ENCODE measurements around the gene PRKCZ.

Gene PRKCZ

GRCh38 chr1:2095394-2095793 lies 45.2 kb downstream of the PRKCZ start:
- peaks cover 24 to 27% (median 26%) of the 10 kb centered on the region in 11 experiments for H3K9me3 ChIP-seq (replicated peaks in 1 of 11)

GRCh38 chr1:2095981-2096736 lies 45.9 kb downstream of the PRKCZ start:
- H3K4me3 ChIP-seq, result no peak overlapping the region
- no peak for TF ChIP-seq Cebpa-rat (IDR thresholded peaks at IDR 0.05)
- no peak overlapping the region for H3K27ac ChIP-seq
- H3K9ac ChIP-seq, result no peak overlapping the region
- peaks cover 18 to 82% (median 69%) of the 10 kb centered on the region in 10 experiments for H3K4me1 ChIP-seq
- peaks cover 0 to 7% (median 0%) of the 10 kb centered on the region in 11 experiments; a peak in 3 of 22 replicates for H3K27me3 ChIP-seq
- H3K4me2 ChIP-seq, result peak overlapping the region in 2 of 11 experiments; percentile 25 to 29; a peak in 2 of 22 replicates
- H3K9me3 ChIP-seq (replicated peaks in 1 of 11), result peaks cover 24 to 27% (median 26%) of the 10 kb centered on the region in 11 experiments
- H3K36me3 ChIP-seq, result peaks cover 0 to 29% (median 17%) of the 10 kb centered on the region in 11 experiments; a peak in 17 of 22 replicates
- H4K20me1 ChIP-seq, result peaks cover 0 to 64% (median 22%) of the 10 kb centered on the region in 11 experiments; a peak in 14 of 22 replicates

More at GRCh38 chr1:2095394-2095793, 45.2 kb downstream of the PRKCZ start:
- peaks cover 0 to 29% (median 17%) of the 10 kb centered on the region in 11 experiments; a peak in 17 of 22 replicates for H3K36me3 ChIP-seq
- peaks cover 10 to 82% (median 68%) of the 10 kb centered on the region in 10 experiments for H3K4me1 ChIP-seq
- peaks cover 0 to 65% (median 20%) of the 10 kb centered on the region in 11 experiments; a peak in 16 of 22 replicates for H4K20me1 ChIP-seq
- no peak for TF ChIP-seq Cebpa-rat (IDR thresholded peaks at IDR 0.05)
- H3K4me2 ChIP-seq, result peak overlapping the region in 10 of 11 experiments; percentile 16 to 80 (median 68); a peak in 19 of 22 replicates
- H3K9ac ChIP-seq, result peak overlapping the region in 3 of 11 experiments; percentile 34 to 44 (median 40); a peak in 5 of 22 replicates
- H3K27ac ChIP-seq, result peak overlapping the region in 4 of 11 experiments; percentile 15 to 40 (median 26); a peak in 4 of 22 replicates
- no peak overlapping the region for H3K4me3 ChIP-seq
- H3K27me3 ChIP-seq, result no peaks in the 10 kb centered on the region

- peaks cover 0 to 29% (median 17%) of the 10 kb centered on the region in 11 experiments; a peak in 17 of 22 replicates for H3K36me3 ChIP-seq
- H3K4me1 ChIP-seq, result peaks cover 24 to 82% (median 67%) of the 10 kb centered on the region in 10 experiments
- TF ChIP-seq Cebpa-rat (IDR thresholded peaks at IDR 0.05), result no peak
- no peak overlapping the region for H3K9ac ChIP-seq
- H4K20me1 ChIP-seq, result peaks cover 0 to 54% (median 19%) of the 10 kb centered on the region in 11 experiments; a peak in 12 of 22 replicates
- peaks cover 0 to 18% (median 0%) of the 10 kb centered on the region in 11 experiments; a peak in 6 of 22 replicates for H3K27me3 ChIP-seq
- H3K4me2 ChIP-seq, result peak overlapping the region in 2 of 11 experiments; percentile 6 to 96; a peak in 1 of 22 replicates
- H3K4me3 ChIP-seq, result peak overlapping the region in 2 of 10 experiments; percentile 28 to 34; a peak in 1 of 20 replicates
- H3K27ac ChIP-seq, result peak overlapping the region in 2 of 11 experiments; percentile 2 to 31; a peak in 1 of 22 replicates
- H3K9me3 ChIP-seq (replicated peaks in 1 of 11), result peaks cover 24 to 29% (median 26%) of the 10 kb centered on the region in 11 experiments
Observed at GRCh38 chr1:2097386-2098300, 47.4 kb downstream of the PRKCZ start.

- Histone ChIP-seq H4K20me1 (peaks cover 0 to 52% (median 17%) of the 10 kb centered on the region in 11 experiments; a peak in 13 of 22 replicates), H3K4me1 (peaks cover 27 to 82% (median 67%) of the 10 kb centered on the region in 10 experiments), H3K36me3 (peaks cover 0 to 29% (median 17%) of the 10 kb centered on the region in 11 experiments; a peak in 17 of 22 replicates), H3K9ac (no peak overlapping the region), H3K27me3 (peaks cover 0 to 25% (median 0%) of the 10 kb centered on the region in 11 experiments; a peak in 7 of 22 replicates), H3K27ac (peak overlapping the region in 4 of 11 experiments; percentile 2 to 71 (median 24); a peak in 3 of 22 replicates), H3K4me3 (no peak overlapping the region), H3K4me2 (peak overlapping the region in 3 of 11 experiments; percentile 6 to 96 (median 84); a peak in 3 of 22 replicates), H3K9me3 (replicated peaks in 1 of 11) (peaks cover 24 to 32% (median 26%) of the 10 kb centered on the region in 11 experiments)
- TF ChIP-seq Cebpa-rat (IDR thresholded peaks at IDR 0.05), result no peak
Observed at GRCh38 chr1:2098301-2098698, 48.1 kb downstream of the PRKCZ start.

- peak overlapping the region; percentile 77 to 97 (median 88) for H3K4me2 ChIP-seq
- H3K4me1 ChIP-seq, result peaks cover 35 to 82% (median 67%) of the 10 kb centered on the region in 10 experiments
- peak overlapping the region in 9 of 11 experiments; percentile 13 to 72 (median 55); a peak in 15 of 22 replicates for H3K9ac ChIP-seq
- peak overlapping the region in 9 of 11 experiments; percentile 27 to 78 (median 66); a peak in 18 of 22 replicates for H3K27ac ChIP-seq
- peaks cover 24 to 32% (median 26%) of the 10 kb centered on the region in 11 experiments for H3K9me3 ChIP-seq (replicated peaks in 1 of 11)
- peaks cover 0 to 25% (median 17%) of the 10 kb centered on the region in 11 experiments; a peak in 17 of 22 replicates for H3K36me3 ChIP-seq
- TF ChIP-seq Cebpa-rat (IDR thresholded peaks at IDR 0.05), result no peak
- peak overlapping the region in 7 of 10 experiments; percentile 24 to 46 (median 34); a peak in 7 of 20 replicates for H3K4me3 ChIP-seq
- H4K20me1 ChIP-seq, result peaks cover 0 to 52% (median 16%) of the 10 kb centered on the region in 11 experiments; a peak in 17 of 22 replicates
- H3K27me3 ChIP-seq, result peaks cover 0 to 33% (median 0%) of the 10 kb centered on the region in 11 experiments; a peak in 7 of 22 replicates
Observed at GRCh38 chr1:2098839-2099785, 48.9 kb downstream of the PRKCZ start.

- Histone ChIP-seq H3K4me1 (peaks cover 45 to 82% (median 67%) of the 10 kb centered on the region in 10 experiments), H3K27ac (peak overlapping the region in 9 of 11 experiments; percentile 27 to 78 (median 66); a peak in 18 of 22 replicates), H3K36me3 (peaks cover 0 to 25% (median 17%) of the 10 kb centered on the region in 11 experiments; a peak in 17 of 22 replicates), H3K4me2 (peak overlapping the region; percentile 77 to 97 (median 88)), H3K27me3 (peaks cover 0 to 43% (median 0%) of the 10 kb centered on the region in 11 experiments; a peak in 7 of 22 replicates), H3K4me3 (peak overlapping the region in 8 of 10 experiments; percentile 7 to 46 (median 33); a peak in 11 of 20 replicates), H3K9me3 (replicated peaks in 1 of 11) (peaks cover 24 to 32% (median 26%) of the 10 kb centered on the region in 11 experiments), H4K20me1 (peaks cover 0 to 52% (median 22%) of the 10 kb centered on the region in 11 experiments; a peak in 16 of 22 replicates), H3K9ac (peak overlapping the region in 9 of 11 experiments; percentile 13 to 72 (median 55); a peak in 15 of 22 replicates)
- no peak for TF ChIP-seq Cebpa-rat (IDR thresholded peaks at IDR 0.05)
Observed at GRCh38 chr1:2099886-2100779, 49.9 kb downstream of the PRKCZ start.
